Right lobe of liver (tissue), 6 donors: ENCODE measurements around the gene METTL6. TPM values are rescaled to one million over a fixed set of nuclear protein-coding genes. Genes with fewer than 3 reads are reported as not detected.

Experiments
- ATAC-seq, 4 donors: fragments of 200-7000 bp; cut with Tn5 transposase; one replicate each; pipeline ENCODE4 v1.9.1; 2020; ENCODE audit warnings: mild to moderate bottlenecking in 4 of 4, moderate library complexity in 4 of 4
- DNase-seq, 3 donors: peaks; one replicate each; pipeline ENCODE4 v3.0.0-alpha.2; 2020
- H3K27ac ChIP-seq, 3 donors: fragments of 200-600 bp; one replicate each; pipeline ENCODE4 v1.8.0; 2022
- H3K27me3 ChIP-seq, 2 donors: fragments of 200-600 bp; one replicate each; pipeline ENCODE4 v1.8.0; 2022
- H3K36me3 ChIP-seq, 4 donors: fragments of 200-600 bp; sonication (generic) in 1 of 4; one replicate each; pipeline versions ENCODE4 v1.5.1 to v1.8.0; 2017 to 2022; ENCODE audit warnings: control low read depth in 1 of 4
- H3K4me1 ChIP-seq, 4 donors: fragments of 200-600 bp; sonication (generic) in 1 of 4; one replicate each; pipeline versions ENCODE4 v1.5.1 to v1.8.0; 2017 to 2022; ENCODE audit warnings: control low read depth in 1 of 4
- H3K4me3 ChIP-seq, 3 donors: fragments of 200-600 bp; one replicate each; pipeline ENCODE4 v1.8.0; 2022
- H3K9me3 ChIP-seq, 4 donors: fragments of 200-600 bp; sonication (generic) in 1 of 4; one replicate each; pipeline versions ENCODE4 v1.5.1 to v1.8.0; 2017 to 2022; ENCODE audit warnings: control low read depth in 1 of 4
- CTCF ChIP-seq, 4 donors: fragments of 200-600 bp in 3 of 4; fragments of 450-650 bp in 1 of 4; IDR thresholded peaks; one replicate each; pipeline versions ENCODE4 v1.5.1 to v1.8.0; 2016 to 2022; ENCODE audit warnings: antibody characterized with exemption in 4 of 4, mild to moderate bottlenecking in 2 of 4
- POLR2A ChIP-seq: fragments of 450-650 bp; IDR thresholded peaks from one replicate; pipeline ENCODE4 v1.6.1; 2017; ENCODE audit warnings: antibody characterized with exemption, mild to moderate bottlenecking
- WGBS: methylation state at CpG from one replicate; pipeline ENCODE4 v1.1.6; 2018; ENCODE audit warnings: low coverage, low lambda C conversion rate; ENCODE audit not compliant: insufficient coverage; ENCODE audit errors: missing lambda C conversion rate; 5-methylcytosine and 5-hydroxymethylcytosine counted together
- intact Hi-C, 2 donors: fragments of 100-400 bp; cut with DNase I; formaldehyde crosslinking; loops; one replicate each; pipeline versions ENCODE4 v1.11.2 to v1.14.1; 2022
- total RNA-seq, 6 experiments: library from RNA; depleted of rRNA in 2 of 6; stranded (reverse); fragments of >200 nt in 2 of 6; fragmentation: NEBNext Ultra II Directional in 3 of 6; extraction: Animal tissue kit (Norgen Biotek cat#: 25700) in 3 of 6; gene quantifications; one replicate each; pipeline versions ENCODE4 v1.1.0 to v1.2.4, GENCODE V29; 2016 to 2023
- donor health status: DM: no; HTN: yes; CAD: no.
- donor health status: DM: no; HTN: no; CAD: no.
- donor health status: DM: no; HTN: no; CAD: no.
- donor health status: DM: no; HTN: yes; CAD: no.
- donor health status: DM: no; HTN: yes; CAD: no.

Gene METTL6
- total RNA-seq, 6 experiments from 2014 or later: 5.3 to 7.5 (median 6.2) TPM

- no peak for TF ChIP-seq CTCF (IDR thresholded peaks at IDR 0.05)
- TF ChIP-seq POLR2A: no peak
- no peaks in the 10 kb centered on the region for H3K4me1 ChIP-seq
- 100% methylated on average over 1 of the region's 2 CpGs for WGBS
- H3K4me3 ChIP-seq: no peak overlapping the region
- no peaks in the 10 kb centered on the region for H3K36me3 ChIP-seq
- no peak overlapping the region for H3K27ac ChIP-seq
- no peaks in the 10 kb centered on the region for H3K27me3 ChIP-seq
- ATAC-seq (no peak), DNase-seq (no peak)
- intact Hi-C loops: no loop called here
- no peaks in the 10 kb centered on the region for H3K9me3 ChIP-seq
Observed at GRCh38 chr3:15470849-15471248, 43.5 kb upstream of the METTL6 start.

GRCh38 chr3:15470261-15470660, 42.9 kb upstream of the METTL6 start:
- 87% methylated on average over 6 of the region's 6 CpGs for WGBS
- no peak overlapping the region for H3K27ac ChIP-seq
- DNase-seq (no peak), ATAC-seq (no peak)
- H3K4me3 ChIP-seq: no peak overlapping the region
- no peaks in the 10 kb centered on the region for H3K27me3 ChIP-seq
- H3K9me3 ChIP-seq: no peaks in the 10 kb centered on the region
- TF ChIP-seq POLR2A (no peak), CTCF (IDR thresholded peaks at IDR 0.05) (no peak)
- intact Hi-C loops: no loop called here
- no peaks in the 10 kb centered on the region for H3K4me1 ChIP-seq
- H3K36me3 ChIP-seq: no peaks in the 10 kb centered on the region

DNA sequence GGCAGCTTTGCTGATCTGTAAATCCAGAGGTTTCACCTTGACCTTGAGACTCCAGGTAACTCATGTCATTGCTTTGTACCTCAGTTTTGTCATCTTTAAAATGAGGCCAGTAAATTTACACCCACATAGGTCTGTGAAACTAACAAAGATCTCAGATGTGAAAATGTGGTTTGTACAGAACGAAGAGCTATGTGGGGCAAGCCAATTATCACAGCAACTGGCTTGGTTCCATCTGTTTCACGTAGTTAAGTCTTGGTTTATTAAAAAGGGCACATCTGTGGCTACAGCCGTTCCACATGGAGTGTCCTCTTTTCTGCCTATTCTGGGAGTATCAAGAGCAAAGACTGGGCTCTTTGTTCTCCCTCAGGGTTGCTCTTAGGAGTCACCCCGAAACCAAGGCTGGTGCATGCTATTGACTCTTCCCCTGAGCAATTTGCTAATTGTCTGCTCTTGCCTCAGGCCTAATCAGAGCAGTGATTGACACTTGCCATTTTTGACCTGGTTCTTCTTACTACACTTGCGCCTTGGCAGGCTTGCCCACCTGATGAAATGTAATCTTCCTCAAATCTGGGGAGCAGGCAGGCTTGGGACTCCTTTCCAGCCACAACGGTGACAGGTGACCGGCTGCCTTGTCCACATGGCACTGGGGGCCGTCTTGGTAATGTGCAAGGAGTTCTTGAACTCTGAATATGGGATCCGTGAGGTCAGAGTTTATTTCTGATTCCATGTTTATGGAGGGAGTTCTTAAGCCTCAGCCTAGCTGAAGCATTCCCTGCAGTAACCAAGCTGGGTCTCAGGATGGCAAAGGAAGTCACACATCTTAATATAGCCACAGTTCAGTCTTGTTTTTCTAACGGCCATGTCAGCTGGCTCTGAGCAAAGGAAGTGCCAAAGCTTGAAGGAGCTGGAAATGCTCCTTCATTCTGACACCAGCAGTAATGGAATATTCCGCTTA, 40.2 kb upstream of the METTL6 start:
- intact Hi-C loops: no loop called here
- no peaks in the 10 kb centered on the region for H3K9me3 ChIP-seq
- no peak for DNase-seq
- no peaks in the 10 kb centered on the region for H3K4me1 ChIP-seq
- H3K36me3 ChIP-seq: no peaks in the 10 kb centered on the region
- H3K27ac ChIP-seq: no peak overlapping the region
- TF ChIP-seq POLR2A (no peak), CTCF (IDR thresholded peaks at IDR 0.05) (no peak)
- peak in 1 of 4 donors; percentile 28 for ATAC-seq
- H3K27me3 ChIP-seq: no peaks in the 10 kb centered on the region
- WGBS: 78% methylated on average over 9 of the region's 11 CpGs
- H3K4me3 ChIP-seq: no peak overlapping the region

GRCh38 chr3:15465876-15466585, 38.7 kb upstream of the METTL6 start:
- ATAC-seq (no peak), DNase-seq (no peak)
- intact Hi-C loops: no loop called here
- no peak for TF ChIP-seq CTCF (IDR thresholded peaks at IDR 0.05)
- no peak for TF ChIP-seq POLR2A
- H3K27ac ChIP-seq: no peak overlapping the region
- no peaks in the 10 kb centered on the region for H3K9me3 ChIP-seq
- no peaks in the 10 kb centered on the region for H3K36me3 ChIP-seq
- no peaks in the 10 kb centered on the region for H3K4me1 ChIP-seq
- no peaks in the 10 kb centered on the region for H3K27me3 ChIP-seq
- H3K4me3 ChIP-seq: no peak overlapping the region
- 95% methylated on average over 3 of the region's 6 CpGs for WGBS
